ENCODE results near the gene TLX3.
"Not testable (repeated sequence)": the region's sequence is repeated elsewhere in the genome, so short reads cannot be mapped to it uniquely, and the experiment has no call there.

Gene TLX3

GRCh38 chr5:171308453-171309275 is at the start of gene TLX3:
TSS of gene TLX3 (plus strand) at chr5:171309248. CDS start at chr5:171309366, 118 bp downstream.
- peak; percentile 85 to 91 for DNase-seq

- no peak for DNase-seq
Measured at GRCh38 chr5:171261361-171261760, 47.7 kb upstream of the TLX3 start.

GRCh38 chr5:171261904-171262303 is 47.1 kb upstream of the TLX3 start:
- no peak for DNase-seq

GRCh38 chr5:171263181-171263580 is 45.9 kb upstream of the TLX3 start:
- no peak for DNase-seq

- no peak for DNase-seq
Measured at GRCh38 chr5:171264843-171265242, 44.2 kb upstream of the TLX3 start.

GRCh38 chr5:171268700-171269620 is 40.1 kb upstream of the TLX3 start:
- no peak for DNase-seq

GRCh38 chr5:171269717-171270116 is 39.3 kb upstream of the TLX3 start:
- DNase-seq, result no peak

GRCh38 chr5:171270136-171270535 is 38.9 kb upstream of the TLX3 start:
- no peak for DNase-seq

- no peak for DNase-seq
Measured at GRCh38 chr5:171271798-171272197, 37.2 kb upstream of the TLX3 start.

- peak in 1 of 2 experiments; percentile 40 for DNase-seq
Measured at GRCh38 chr5:171272996-171273970, 35.8 kb upstream of the TLX3 start.

- DNase-seq, result no peak
Measured at GRCh38 chr5:171275841-171276544, 33.1 kb upstream of the TLX3 start.

- DNase-seq, result no peak
Measured at GRCh38 chr5:171283753-171284152, 25.3 kb upstream of the TLX3 start.

GRCh38 chr5:171285465-171285864 is 23.6 kb upstream of the TLX3 start:
- DNase-seq, result no peak

- DNase-seq, result no peak
Measured at GRCh38 chr5:171288066-171288465, 21.0 kb upstream of the TLX3 start.

GRCh38 chr5:171291371-171291770 is 17.7 kb upstream of the TLX3 start:
- no peak for DNase-seq

GRCh38 chr5:171295299-171295698 is 13.7 kb upstream of the TLX3 start:
- DNase-seq, result no peak

- no peak for DNase-seq
Measured at GRCh38 chr5:171295801-171296200, 13.2 kb upstream of the TLX3 start.

GRCh38 chr5:171297941-171298340 is 11.1 kb upstream of the TLX3 start:
- not testable (repeated sequence) for DNase-seq

GRCh38 chr5:171299228-171299627 is 9.8 kb upstream of the TLX3 start:
- DNase-seq, result no peak

- no peak for DNase-seq
Measured at GRCh38 chr5:171299851-171300250, 9.2 kb upstream of the TLX3 start.

GRCh38 chr5:171300358-171300757 is 8.7 kb upstream of the TLX3 start:
- DNase-seq, result no peak

GRCh38 chr5:171306166-171306565 is 2.9 kb upstream of the TLX3 start:
- peak; percentile 19 to 43 for DNase-seq

Measured in NCI-H526 (cell line).